ENCODE data around the gene LHX2.

DNA sequence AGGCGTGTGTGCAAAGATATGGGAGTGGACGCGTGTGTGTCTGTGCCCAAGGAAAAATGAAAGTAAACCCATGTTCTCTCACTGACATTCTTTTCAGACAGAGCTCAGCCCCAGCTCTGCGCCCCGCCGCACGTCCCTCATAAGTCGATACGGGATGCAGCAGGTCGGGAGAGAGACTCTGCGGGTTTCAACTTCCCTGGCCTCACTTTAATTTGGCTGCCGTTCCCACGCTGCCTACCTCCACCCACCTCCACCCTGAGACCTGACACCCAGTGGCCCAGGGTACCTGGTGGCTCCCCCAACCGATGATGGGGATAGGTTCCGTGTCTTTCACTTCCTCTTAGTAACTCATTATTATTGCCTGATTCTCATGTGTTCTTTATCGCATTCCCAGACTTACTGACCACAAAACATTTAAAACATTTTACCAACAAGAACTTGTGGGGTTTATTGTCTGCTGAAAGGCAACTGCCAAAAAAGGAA lies 19.4 kb downstream of the LHX2 start:
- TF ChIP-seq, protein P1, sequence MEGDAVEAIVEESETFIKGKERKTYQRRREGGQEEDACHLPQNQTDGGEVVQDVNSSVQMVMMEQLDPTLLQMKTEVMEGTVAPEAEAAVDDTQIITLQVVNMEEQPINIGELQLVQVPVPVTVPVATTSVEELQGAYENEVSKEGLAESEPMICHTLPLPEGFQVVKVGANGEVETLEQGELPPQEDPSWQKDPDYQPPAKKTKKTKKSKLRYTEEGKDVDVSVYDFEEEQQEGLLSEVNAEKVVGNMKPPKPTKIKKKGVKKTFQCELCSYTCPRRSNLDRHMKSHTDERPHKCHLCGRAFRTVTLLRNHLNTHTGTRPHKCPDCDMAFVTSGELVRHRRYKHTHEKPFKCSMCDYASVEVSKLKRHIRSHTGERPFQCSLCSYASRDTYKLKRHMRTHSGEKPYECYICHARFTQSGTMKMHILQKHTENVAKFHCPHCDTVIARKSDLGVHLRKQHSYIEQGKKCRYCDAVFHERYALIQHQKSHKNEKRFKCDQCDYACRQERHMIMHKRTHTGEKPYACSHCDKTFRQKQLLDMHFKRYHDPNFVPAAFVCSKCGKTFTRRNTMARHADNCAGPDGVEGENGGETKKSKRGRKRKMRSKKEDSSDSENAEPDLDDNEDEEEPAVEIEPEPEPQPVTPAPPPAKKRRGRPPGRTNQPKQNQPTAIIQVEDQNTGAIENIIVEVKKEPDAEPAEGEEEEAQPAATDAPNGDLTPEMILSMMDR (IDR thresholded peaks at IDR 0.05; ENCODE audit: low read length): no peak
- no peak for TF ChIP-seq EZH2 (optimal IDR thresholded peaks at IDR 0.05; ENCODE audit: low read depth, low read length)
